Skeletal muscle cell (primary cell): ENCODE results near the gene HCN2.
A peak's percentile ranks its signal among the peaks of the same experiment; 100 is the strongest.
"Not testable (repeated sequence)": the region's sequence is repeated elsewhere in the genome, so short reads cannot be mapped to it uniquely, and the experiment has no call there.

ENCODE experiments used
- DNase-seq: peaks from one replicate; pipeline ENCODE4 v3.0.0-alpha.2; 2010; ENCODE audit warnings: low read depth
- H3K4me3 ChIP-seq: 2 replicates; pipeline ENCODE4 v1.5.1; 2011; ENCODE audit warnings: low read depth, mild to moderate bottlenecking, control low read depth, low read length, moderate library complexity

Gene HCN2

DNA sequence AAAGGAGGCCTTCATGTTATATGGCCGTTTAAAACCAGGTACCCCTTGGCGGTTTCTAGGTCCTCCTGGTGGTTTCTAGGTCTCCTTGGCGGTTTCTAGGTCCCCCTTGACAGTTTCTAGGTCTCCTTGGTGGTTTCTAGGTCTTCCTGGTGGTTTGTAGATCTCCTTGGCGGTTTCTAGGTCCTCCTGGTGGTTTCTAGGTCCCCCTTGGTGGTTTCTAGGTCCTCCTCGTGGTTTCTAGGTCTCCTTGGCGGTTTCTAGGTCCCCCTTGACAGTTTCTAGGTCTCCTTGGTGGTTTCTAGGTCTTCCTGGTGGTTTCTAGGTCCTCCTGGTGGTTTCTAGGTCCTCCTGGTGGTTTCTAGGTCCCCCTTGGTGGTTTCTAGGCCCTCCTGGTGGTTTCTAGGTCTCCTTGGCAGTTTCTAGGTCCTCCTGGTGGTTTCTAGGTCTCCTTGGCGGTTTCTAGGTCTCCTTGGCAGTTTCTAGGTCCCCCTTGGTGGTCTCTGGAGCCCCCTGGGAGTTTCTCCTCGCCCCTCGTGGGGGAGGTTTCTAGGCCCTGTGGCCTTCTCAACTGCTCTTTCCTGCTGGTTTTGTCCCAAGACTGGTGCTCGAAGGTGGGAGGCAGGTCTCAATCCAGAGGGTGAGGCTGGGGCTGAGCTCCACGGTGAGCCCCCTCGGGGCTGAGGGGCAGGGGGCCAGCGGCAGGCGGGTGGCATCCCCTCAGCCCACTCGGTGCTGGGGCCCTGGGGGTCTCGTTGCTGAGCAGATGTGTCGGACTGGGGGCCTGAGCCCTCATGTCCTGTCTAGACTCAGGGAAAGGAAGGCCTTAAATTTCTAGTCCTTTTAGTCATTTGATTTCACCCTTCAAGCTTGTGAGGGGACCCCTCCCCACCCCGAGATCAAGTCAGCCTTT, 8.0 kb downstream of the HCN2 start:
- H3K4me3 ChIP-seq: no peak overlapping the region
- DNase-seq: no peak

DNA sequence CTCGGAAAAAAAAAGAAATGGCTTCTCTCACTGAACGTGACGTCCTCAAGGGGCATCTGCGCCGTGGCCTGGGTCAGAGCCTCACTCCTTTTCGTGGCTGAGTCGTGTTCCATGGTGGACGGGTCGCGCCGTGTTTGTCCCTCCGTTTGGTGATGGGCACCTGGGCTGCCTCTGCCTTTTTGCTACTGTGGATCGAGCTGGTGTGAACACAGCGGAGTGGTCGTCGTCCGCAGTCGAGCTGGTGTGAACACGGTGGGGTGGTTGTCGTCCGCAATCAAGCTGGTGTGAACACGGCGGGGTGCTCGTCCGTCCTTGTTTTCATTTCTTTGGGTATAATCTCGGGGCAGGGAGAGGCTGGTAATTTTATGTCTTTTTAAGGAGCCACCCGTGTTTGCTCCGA, 11.6 kb downstream of the HCN2 start:
- no peak for DNase-seq
- no peak overlapping the region for H3K4me3 ChIP-seq

DNA sequence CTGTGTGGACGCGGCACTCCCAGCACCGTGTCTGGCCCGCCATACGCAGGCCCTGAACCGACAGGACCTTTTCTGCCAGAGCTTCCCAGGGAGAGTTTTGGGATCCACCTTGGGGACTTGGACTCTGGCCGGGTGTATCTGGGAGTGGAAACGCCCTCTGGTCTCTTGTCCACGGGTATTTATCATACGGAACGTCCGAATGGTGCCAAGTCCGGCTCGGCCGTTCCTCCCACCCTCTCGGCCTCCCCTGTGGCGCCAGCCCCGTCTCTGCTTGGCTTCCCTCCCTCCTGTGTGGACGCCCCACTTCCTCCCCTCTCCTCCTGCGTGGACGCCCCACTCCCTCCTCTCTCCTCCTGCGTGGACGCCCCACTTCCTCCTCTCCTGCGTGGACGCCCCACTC, 12.1 kb downstream of the HCN2 start:
- DNase-seq: no peak

DNA sequence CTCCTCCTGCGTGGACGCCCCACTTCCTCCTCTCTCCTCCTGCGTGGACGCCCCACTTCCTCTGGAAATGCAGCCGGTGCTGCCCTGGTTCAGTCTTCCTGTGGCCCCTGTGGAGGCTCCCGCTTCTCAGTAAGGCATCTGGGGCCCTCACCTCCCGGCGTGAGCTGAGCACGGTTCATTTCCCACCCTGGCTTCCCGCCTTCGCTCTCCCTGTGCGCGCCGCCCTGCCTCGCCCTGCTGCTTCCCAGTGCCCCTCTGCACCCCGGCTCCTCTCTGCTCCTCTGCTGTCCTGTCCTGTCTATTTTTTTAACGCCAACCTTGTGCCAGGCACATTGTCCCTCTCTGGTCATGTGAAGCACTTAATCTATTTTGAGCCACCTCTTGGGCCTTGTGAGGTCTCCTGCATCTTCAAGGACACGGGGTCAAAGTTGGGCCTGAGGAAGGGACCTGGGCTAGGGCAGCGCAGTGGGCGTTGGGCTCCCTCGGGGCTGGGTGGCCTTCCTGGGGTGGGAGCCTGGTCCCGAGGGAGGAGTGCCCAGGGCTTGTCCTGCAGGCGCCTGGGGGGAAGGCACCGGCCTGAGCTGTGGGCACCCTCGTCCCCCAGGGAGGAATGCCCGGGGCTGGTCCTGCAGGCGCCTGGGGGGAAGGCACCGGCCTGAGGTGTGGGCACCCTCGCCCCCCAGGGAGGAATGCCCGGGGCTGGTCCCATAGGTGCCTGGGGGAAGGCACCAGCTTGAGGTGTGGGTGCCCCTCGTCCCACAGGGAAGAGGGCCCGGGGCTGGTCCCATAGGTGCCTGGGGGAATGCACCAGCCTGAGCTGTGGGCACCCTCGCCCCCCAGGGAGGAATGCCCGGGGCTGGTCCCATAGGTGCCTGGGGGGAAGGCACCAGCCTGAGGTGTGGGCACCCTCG, 13.0 kb downstream of the HCN2 start:
- no peak overlapping the region for H3K4me3 ChIP-seq
- no peak for DNase-seq

More for the DNA sequence above, 12.1 kb downstream of the HCN2 start:
- H3K4me3 ChIP-seq: no peak overlapping the region

DNA sequence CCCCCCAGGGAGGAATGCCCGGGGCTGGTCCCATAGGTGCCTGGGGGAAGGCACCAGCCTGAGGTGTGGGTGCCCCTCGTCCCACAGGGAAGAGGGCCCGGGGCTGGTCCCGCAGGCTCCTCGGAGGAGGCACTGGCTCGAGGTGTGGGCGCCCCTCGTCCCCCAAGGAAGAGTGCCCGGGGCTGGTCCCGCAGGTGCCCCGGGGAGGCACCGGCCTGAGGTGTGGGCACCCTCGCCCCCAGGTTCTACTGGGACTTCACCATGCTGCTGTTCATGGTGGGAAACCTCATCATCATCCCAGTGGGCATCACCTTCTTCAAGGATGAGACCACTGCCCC, 13.6 kb downstream of the HCN2 start:
- DNase-seq, H3K4me3 ChIP-seq: not testable (repeated sequence)

DNA sequence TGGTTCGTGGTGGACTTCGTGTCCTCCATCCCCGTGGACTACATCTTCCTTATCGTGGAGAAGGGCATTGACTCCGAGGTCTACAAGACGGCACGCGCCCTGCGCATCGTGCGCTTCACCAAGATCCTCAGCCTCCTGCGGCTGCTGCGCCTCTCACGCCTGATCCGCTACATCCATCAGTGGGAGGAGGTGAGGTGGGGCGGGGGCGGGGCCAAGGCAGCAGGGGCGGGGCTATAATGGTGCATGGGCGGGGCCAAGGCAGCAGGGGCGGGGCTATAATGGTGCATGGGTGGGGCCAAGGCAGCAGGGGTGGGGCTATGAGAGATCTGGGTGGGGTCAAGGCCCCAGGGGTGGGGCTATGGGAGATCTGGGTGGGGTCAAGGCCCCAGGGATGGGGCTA, 14.1 kb downstream of the HCN2 start:
- DNase-seq: not testable (repeated sequence)

DNA sequence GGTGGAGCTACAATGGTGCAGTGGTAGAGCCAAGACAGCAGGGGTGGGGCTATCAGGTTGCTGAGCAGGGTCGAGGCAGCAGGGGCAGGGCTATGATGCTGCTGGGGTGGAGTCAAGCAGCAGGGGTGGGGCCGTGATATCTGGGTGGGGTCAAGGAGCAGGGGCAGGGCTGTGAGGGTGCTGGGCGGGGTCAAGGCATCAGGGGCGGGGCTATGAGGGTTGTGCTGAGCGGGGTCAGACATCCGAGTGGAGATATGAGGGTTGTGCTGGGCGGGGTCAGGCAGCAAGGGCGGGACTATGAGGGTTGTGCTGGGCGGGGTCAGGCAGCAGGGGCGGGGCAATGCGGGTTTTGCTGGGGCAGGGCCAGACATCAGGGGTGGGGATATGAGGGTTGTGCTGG, 14.7 kb downstream of the HCN2 start:
- DNase-seq: no peak
- no peak overlapping the region for H3K4me3 ChIP-seq

More for the DNA sequence above, 14.1 kb downstream of the HCN2 start:
- H3K4me3 ChIP-seq: not testable (repeated sequence)

DNA sequence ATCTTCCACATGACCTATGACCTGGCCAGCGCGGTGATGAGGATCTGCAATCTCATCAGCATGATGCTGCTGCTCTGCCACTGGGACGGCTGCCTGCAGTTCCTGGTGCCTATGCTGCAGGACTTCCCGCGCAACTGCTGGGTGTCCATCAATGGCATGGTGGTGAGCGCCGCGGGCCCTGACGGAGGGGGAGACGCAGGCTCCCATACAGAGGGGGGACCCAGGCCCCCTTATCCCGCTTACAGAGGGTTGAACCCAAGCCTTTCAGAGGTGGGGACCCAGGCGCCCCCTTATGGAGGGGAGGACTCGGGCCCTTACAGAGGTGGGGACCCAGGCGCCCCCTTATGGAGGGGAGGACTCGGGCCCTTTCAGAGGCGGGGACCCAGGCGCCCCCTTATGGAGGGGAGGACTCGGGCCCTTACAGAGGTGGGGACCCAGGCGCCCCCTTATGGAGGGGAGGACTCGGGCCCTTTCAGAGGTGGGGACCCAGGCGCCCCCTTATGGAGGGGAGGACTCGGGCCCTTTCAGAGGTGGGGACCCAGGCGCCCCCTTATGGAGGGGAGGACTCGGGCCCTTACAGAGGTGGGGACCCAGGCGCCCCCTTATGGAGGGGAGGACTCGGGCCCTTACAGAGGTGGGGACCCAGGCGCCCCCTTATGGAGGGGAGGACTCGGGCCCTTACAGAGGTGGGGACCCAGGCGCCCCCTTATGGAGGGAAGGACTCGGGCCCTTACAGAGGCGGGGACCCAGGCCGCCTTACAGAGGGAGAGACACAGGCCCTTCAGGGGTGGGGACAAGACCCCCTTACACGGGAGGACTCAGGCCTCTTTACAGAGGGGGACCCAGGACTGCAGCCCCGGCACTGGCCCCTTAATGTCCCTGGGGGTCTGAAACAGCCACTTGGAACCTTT, 15.6 kb downstream of the HCN2 start:
- DNase-seq: not testable (repeated sequence)

DNA sequence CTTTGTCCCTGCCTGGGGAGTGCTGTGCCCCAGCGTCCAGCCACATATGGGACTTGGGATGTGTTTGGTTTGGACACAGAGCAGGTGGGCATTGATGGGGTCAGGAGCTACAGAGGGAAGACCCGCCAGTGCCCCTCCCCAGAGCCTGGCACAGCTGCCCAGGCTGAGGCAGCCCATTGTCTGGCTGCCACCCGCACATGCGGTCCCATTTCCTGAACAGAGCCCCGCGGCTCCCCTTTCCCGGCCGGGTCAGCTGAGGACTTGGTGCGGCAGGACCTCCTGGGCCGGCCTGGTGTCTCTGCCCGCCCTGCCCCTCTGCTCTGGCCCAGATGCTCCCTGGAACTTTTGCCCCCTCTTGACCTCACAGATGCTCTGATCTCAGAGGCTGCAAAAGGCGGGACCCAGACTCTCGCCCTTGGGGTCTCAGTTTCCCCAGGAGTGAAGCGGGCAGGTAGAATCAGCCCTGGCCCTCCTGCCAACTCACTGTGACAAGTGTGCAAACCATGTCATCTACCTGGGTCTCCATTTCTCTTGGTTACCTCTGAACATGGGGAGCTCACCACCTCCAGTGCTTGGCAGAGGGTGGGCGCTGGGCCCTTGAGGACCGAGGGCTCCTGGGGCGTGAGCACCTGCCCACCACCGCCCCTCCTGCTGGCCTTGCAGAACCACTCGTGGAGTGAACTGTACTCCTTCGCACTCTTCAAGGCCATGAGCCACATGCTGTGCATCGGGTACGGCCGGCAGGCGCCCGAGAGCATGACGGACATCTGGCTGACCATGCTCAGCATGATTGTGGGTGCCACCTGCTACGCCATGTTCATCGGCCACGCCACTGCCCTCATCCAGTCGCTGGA, 17.8 kb downstream of the HCN2 start:
- H3K4me3 ChIP-seq: no peak overlapping the region
- no peak for DNase-seq

More for the DNA sequence above, 15.6 kb downstream of the HCN2 start:
- H3K4me3 ChIP-seq: not testable (repeated sequence)

DNA sequence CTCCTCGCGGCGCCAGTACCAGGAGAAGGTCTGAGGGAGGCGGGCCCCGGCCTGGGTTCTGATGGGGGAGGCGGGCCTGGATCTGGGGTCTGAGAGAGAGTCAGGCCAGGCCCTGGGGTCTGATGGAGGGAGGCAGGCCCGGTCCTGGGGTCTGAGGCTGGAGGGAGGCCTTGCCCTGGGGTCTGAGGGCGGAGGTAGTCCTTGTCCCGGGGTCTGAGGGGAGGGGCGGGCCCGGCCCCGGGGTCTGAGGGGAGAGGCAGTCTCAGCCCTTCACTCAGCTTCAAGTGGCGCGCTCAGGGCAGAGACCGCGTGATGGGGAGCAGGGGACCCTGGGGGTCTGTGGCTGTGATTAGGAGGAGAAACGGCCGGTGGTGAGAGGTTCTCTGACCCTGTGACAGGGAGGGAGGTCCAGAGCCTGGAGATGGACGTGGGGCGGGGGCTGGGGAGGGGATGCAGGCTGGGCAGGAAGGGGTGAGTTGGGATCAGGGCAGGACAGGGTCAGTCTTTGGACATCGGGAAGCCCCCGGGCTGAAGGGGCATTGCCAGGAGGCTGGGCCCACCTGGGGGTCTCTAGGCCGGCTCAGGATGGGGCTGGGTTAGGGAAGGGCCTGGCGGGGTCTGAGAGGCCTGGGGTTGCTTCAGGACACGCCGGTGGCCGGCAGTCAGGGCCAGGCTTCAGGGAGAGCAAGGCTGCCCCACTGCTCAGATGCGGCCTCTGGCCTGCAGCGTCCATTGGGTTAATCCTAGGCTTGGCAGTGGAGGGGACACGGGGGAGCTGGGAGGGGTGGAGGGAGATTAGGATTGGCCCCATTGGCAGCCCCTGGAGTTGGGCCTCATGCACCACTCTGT, 18.7 kb downstream of the HCN2 start:
- DNase-seq: no peak
- no peak overlapping the region for H3K4me3 ChIP-seq

DNA sequence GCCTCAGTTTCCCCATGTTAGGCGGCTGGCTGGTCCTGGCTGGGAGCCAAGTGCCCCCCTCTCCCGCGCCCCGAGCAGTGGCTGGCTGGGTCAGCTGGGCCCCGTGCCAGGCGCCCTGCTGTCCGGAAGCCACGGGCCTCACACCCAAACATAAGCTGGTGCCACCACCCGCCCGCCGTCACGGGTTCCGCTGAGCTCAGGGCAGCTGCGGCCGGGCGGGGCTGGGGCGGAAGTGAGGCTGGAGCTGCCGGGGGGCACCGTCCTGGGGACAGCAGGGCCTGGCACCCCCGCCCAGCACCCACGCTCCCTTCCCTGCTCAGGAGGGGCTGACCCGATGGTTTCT, 19.3 kb downstream of the HCN2 start:
- H3K4me3 ChIP-seq: no peak overlapping the region
- no peak for DNase-seq

DNA sequence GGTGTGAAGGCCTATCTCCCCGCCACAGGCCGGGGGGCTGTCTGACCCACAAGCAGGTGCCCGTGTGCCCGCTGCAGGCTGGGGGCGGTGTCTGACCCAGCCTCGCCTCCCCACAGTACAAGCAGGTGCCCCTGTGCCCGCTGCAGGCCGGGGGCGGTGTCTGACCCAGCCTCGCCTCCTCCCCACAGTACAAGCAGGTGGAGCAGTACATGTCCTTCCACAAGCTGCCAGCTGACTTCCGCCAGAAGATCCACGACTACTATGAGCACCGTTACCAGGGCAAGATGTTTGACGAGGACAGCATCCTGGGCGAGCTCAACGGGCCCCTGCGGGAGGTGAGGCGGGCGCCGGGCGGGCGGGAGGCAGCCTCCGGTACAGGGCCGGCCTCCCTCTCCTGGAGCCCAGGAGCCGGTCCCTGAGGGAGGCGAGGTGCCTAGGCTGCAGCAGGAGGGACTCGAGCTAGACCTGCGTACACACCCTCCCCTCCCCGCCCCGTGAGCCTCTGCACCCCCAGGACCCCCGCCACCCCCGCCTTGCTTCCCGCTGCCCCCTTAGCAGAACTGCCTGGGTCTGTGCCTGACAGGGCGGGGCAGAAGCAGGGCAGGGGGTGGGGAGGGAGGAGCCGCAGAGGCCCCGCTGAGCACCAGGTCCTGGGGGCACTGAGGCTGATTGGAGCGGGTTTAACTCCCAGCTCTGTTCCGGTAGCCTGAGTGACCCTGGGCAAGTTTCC, 20.6 kb downstream of the HCN2 start:
- no peak overlapping the region for H3K4me3 ChIP-seq
- DNase-seq: no peak

DNA sequence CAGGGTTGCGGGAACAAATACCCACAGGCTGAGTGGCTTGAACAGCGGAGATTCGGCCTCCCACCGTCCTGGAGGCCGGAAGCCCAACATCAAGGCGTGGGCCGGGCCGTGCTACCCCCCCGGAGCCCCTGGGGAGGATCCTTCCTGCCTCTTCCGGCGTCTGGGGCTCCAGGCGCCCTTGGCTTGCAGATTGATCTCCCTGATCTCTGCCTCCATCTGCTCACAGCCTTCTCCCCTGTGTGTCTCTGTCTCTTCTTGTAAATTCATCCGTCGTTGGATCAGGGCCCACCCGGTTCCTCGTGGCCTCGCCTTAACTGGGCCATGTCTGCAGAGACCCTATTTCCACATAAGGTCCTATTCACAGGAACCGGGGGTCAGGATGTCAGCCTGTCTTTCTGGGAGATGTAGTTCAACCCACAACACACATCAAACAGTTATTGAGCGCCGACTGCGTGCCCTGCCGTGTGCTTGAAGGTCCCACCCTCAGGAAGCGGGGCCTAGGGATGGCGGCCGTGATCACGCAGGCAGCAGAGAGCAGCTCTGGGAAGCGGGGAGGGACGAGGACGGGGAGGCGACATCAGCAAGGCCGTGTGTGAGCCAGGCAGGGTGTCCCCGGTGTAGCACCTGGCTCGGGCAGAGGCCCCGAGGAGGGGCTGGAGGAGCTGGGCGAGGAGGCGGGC, 21.3 kb downstream of the HCN2 start:
- peak; percentile 87 for DNase-seq
- no peak overlapping the region for H3K4me3 ChIP-seq

DNA sequence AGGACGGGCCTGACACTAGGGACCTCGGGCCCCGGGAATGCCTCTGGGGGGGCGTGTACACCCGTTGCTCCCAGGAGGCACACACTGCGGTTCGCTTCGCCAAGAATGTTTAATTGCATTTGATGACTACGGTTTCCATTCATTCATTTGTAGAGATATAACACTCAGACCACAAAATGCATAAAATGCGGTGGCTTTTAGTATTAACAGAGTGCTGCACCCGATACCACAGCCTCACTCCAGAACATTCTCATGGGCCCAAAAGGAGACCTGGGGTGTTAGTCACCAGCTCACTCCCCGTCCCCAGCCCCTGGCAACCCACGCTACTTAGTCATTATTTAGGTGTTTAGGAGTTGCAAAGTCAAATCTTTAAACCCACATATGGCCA, 21.8 kb downstream of the HCN2 start:
- DNase-seq: peak; percentile 94
- no peak overlapping the region for H3K4me3 ChIP-seq

DNA sequence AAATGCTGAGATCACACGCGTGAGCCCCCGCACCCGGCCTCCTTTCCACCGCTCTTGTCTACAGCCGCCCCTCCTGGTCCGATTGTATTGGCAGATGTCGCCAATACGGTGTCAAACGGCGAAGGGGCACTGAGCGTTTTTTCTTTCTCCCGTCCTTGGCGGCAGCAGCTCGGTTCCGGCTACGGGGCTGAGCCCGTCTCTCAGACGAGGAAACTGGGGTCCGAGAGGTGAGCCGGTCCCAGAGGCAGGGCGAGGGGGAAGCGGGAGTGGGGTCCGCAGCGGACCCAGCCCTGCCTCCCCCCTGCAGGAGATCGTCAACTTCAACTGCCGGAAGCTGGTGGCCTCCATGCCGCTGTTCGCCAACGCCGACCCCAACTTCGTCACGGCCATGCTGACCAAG, 23.3 kb downstream of the HCN2 start:
- H3K4me3 ChIP-seq: no peak overlapping the region
- DNase-seq: no peak

DNA sequence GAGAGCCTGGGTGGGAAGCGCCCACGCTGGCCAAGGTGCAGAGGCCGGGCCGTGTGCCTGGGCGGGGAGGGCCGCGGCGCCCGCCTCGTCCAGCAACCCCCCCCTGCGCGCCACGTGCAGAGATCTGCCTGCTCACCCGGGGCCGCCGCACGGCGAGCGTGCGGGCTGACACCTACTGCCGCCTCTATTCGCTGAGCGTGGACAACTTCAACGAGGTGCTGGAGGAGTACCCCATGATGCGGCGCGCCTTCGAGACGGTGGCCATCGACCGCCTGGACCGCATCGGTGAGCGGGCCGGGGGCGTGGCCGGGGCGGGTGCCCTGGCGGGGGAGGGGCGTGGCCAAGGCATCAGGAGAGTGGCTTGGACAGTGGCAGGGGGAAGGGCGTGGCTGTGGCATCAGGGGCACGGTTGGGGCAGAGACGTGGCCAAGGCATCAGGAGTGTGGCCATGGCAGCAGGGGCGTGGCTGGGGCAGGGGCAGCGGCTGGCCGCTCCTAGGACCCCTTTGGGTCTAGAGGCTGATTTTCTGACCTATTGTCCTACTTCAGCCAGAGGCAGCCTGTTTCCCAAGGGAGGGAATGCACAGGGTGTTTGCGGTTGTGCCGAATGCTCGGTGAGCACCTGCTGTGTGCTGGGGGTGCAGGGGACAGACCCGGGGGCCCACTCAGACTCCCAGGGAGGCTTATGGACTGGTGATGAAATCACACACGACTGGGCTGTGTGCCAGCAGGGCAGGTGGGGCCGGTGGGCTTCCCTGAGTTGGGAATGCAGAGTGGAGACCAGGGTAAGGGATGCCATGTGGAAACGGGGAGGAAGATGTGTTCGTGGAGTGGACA, 24.3 kb downstream of the HCN2 start:
- DNase-seq: no peak
- no peak overlapping the region for H3K4me3 ChIP-seq
